ENCODE measurements around the gene POLH. TPM values are rescaled to one million over a fixed set of nuclear protein-coding genes. Genes with fewer than 3 reads are reported as not detected.

Gene POLH
- total and polyA plus RNA-seq, 10 of the 15 experiments (the other 5 are each of a cell fraction or from before 2014, with no cell fraction given): 5.5 to 33.6 (median 18.6) TPM

- TF ChIP-seq CEBPZ (IDR thresholded peaks at IDR 0.05; ENCODE audit: low read depth, low read length) (no peak), STAT3 (IDR thresholded peaks at IDR 0.05; ENCODE audit: low read depth, low read length) (no peak), CTCF (IDR thresholded peaks at IDR 0.05 in 2 of 3, conservative IDR thresholded peaks at IDR 0.05 in 1 of 3; ENCODE audit: control insufficient read depth in 2 of 3, extremely low read depth in 1 of 3, insufficient read depth in 1 of 3, low read depth in 3 of 3, low read length in 3 of 3) (peak; percentile 74 to 84 (median 78)), BHLHE40 (IDR thresholded peaks at IDR 0.05; ENCODE audit: borderline replicate concordance in 1 of 2, low read depth in 2 of 2, low read length in 1 of 2) (no peak), EED (IDR thresholded peaks at IDR 0.05; ENCODE audit: low read depth) (no peak), RAD21 (IDR thresholded peaks at IDR 0.05; ENCODE audit: insufficient read depth, low read depth, low read length) (peak; percentile 61), SIN3A (IDR thresholded peaks at IDR 0.05; ENCODE audit: low read depth, low read length) (no peak), BMI1 (IDR thresholded peaks at IDR 0.05; ENCODE audit: borderline replicate concordance) (no peak), ZNF24 (IDR thresholded peaks at IDR 0.05) (no peak), ETV6 (conservative IDR thresholded peaks at IDR 0.05 in 1 of 2, IDR thresholded peaks at IDR 0.05 in 1 of 2; ENCODE audit: borderline replicate concordance in 1 of 2, low read depth in 1 of 2) (no peak), PRDM15 (CRISPR knock-in tag; IDR thresholded peaks at IDR 0.05) (no peak), MLLT1 (IDR thresholded peaks at IDR 0.05) (no peak), ZNF384 (IDR thresholded peaks at IDR 0.05; ENCODE audit: borderline replicate concordance, low read depth, low read length) (0 out of 2 replicates have a peak, but pooled peaks have one; percentile 51), ESRRA (IDR thresholded peaks at IDR 0.05; ENCODE audit: low read length) (no peak), MEF2B (IDR thresholded peaks at IDR 0.05; ENCODE audit: partially characterized antibody, poor library complexity, severe bottlenecking) (peak; percentile 77), JUNB (IDR thresholded peaks at IDR 0.05) (no peak), EP300 (IDR thresholded peaks at IDR 0.05; ENCODE audit: borderline replicate concordance in 1 of 2, control insufficient read depth in 1 of 2, low read depth in 2 of 2, low read length in 2 of 2) (no peak), NFXL1 (IDR thresholded peaks at IDR 0.05; ENCODE audit: borderline replicate concordance) (no peak), ZNF622 (IDR thresholded peaks at IDR 0.05) (no peak)
Observed at GRCh38 chr6:43608310-43608763, 32.4 kb downstream of the POLH start (continued).
